ENCODE data around the gene DCAF8.
A peak's percentile ranks its signal among the peaks of the same experiment; 100 is the strongest.

Gene DCAF8

GRCh38 chr1:160257411-160258015 is 4.8 kb downstream of the DCAF8 start:
- Histone ChIP-seq H3K27me3 (ENCODE audit: insufficient read depth, low read depth, severe bottlenecking) (no peaks in the 10 kb centered on the region), H3K9me3 (ENCODE audit: severe bottlenecking) (no peaks in the 10 kb centered on the region), H3K36me3 (peaks cover 21% of the 10 kb centered on the region), H3K4me3 (ENCODE audit: low read depth, low read length) (no peak overlapping the region), H3K27ac (no peak overlapping the region)
- DNase-seq: no peak
- no peak for TF ChIP-seq CTCF (IDR thresholded peaks at IDR 0.05; ENCODE audit: low read depth, low read length)

- no peak for TF ChIP-seq CTCF (IDR thresholded peaks at IDR 0.05; ENCODE audit: low read depth, low read length)
- Histone ChIP-seq H3K9me3 (ENCODE audit: severe bottlenecking) (no peaks in the 10 kb centered on the region), H3K4me3 (ENCODE audit: low read depth, low read length) (no peak overlapping the region), H3K27me3 (ENCODE audit: insufficient read depth, low read depth, severe bottlenecking) (no peaks in the 10 kb centered on the region), H3K36me3 (peaks cover 14% of the 10 kb centered on the region), H3K27ac (no peak overlapping the region; the same call in none of the 2 replicates)
- DNase-seq: no peak
These were observed 5.8 kb downstream of the DCAF8 start for GRCh38 chr1:160256396-160257046.

GRCh38 chr1:160255781-160256300 is 6.5 kb downstream of the DCAF8 start:
- no peaks in the 10 kb centered on the region for H3K9me3 ChIP-seq (ENCODE audit: severe bottlenecking)
- DNase-seq: no peak
- no peak overlapping the region for H3K4me3 ChIP-seq (ENCODE audit: low read depth, low read length)
- TF ChIP-seq CTCF (IDR thresholded peaks at IDR 0.05; ENCODE audit: low read depth, low read length): no peak
- H3K27me3 ChIP-seq (ENCODE audit: insufficient read depth, low read depth, severe bottlenecking): no peaks in the 10 kb centered on the region
- H3K27ac ChIP-seq: no peak overlapping the region
- H3K36me3 ChIP-seq: peaks cover 12% of the 10 kb centered on the region

GRCh38 chr1:160251687-160252526 is 10.4 kb downstream of the DCAF8 start:
- no peak overlapping the region for H3K4me3 ChIP-seq (ENCODE audit: low read depth, low read length)
- peak; percentile 84 for TF ChIP-seq CTCF (IDR thresholded peaks at IDR 0.05; ENCODE audit: low read depth, low read length)
- no peak overlapping the region for H3K27ac ChIP-seq
- H3K36me3 ChIP-seq: peaks cover 8% of the 10 kb centered on the region
- DNase-seq: peak; percentile 85
- H3K9me3 ChIP-seq (ENCODE audit: severe bottlenecking): no peaks in the 10 kb centered on the region
- no peaks in the 10 kb centered on the region for H3K27me3 ChIP-seq (ENCODE audit: insufficient read depth, low read depth, severe bottlenecking)

GRCh38 chr1:160251011-160251410 is 11.3 kb downstream of the DCAF8 start:
- Histone ChIP-seq H3K27me3 (ENCODE audit: insufficient read depth, low read depth, severe bottlenecking) (no peaks in the 10 kb centered on the region), H3K9me3 (ENCODE audit: severe bottlenecking) (no peaks in the 10 kb centered on the region), H3K27ac (no peak overlapping the region), H3K4me3 (ENCODE audit: low read depth, low read length) (no peak overlapping the region), H3K36me3 (peaks cover 8% of the 10 kb centered on the region)
- TF ChIP-seq CTCF (IDR thresholded peaks at IDR 0.05; ENCODE audit: low read depth, low read length): no peak
- no peak for DNase-seq

All from WERI-Rb-1 (cell line).